Activated CD4-positive, alpha-beta T cell treated with anti-CD3 and anti-CD28 coated beads, Interleukin-2, Interleukin-4, amounts not matched to agents 100 ng/mL and 50 ng/mL, durations not matched to agents 16 hours and 8 hours (primary cell): ENCODE data around the gene TRPM4.
"Not testable (repeated sequence)": the region's sequence is repeated elsewhere in the genome, so short reads cannot be mapped to it uniquely, and the experiment has no call there.

Source experiments
- DNase-seq: peaks from one replicate; pipeline ENCODE4 v3.0.0-alpha.2; 2020; ENCODE audit warnings: low spot score

Gene TRPM4

DNA sequence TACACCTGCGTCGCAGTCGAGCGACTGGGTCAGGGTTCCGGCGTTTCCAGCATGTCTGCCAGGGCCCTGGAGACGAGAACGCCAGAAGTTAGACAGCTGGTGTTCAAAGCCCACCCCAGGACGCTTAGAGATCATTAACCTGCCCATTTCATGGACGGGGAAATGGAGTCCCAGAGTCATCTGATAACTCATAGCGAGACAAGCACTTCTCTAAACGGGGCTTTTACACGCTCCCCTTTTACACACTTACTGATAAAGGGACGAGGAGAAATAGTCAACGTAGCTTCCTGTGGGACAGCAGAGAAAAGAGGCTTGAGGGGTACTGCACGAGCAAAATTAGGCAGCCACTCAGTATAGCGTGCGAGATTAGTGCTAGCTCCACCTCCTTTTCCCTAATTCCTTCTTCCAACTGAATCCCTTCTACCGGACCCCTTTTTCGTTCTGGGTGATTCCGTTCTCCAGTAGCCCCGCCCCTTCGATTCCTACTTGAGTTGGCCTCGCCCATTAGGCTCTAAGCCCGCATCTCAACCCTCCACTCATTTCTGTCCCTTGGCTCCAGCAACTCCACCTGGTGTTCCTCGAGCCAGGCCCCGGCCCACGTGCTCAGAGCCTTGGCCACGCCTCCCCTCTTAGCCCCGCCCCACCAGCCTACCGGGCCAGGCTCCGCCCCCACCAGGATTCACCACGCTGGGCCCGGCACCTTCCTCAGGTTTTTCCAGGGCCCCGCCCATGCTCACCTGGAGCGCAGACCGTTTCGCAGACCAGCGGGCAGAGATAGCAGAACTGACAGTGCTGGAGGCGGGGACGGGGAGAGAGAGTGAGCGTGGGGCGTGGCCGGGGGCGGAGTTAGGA lies 6.1 kb upstream of the TRPM4 start:
- no peak for DNase-seq

DNA sequence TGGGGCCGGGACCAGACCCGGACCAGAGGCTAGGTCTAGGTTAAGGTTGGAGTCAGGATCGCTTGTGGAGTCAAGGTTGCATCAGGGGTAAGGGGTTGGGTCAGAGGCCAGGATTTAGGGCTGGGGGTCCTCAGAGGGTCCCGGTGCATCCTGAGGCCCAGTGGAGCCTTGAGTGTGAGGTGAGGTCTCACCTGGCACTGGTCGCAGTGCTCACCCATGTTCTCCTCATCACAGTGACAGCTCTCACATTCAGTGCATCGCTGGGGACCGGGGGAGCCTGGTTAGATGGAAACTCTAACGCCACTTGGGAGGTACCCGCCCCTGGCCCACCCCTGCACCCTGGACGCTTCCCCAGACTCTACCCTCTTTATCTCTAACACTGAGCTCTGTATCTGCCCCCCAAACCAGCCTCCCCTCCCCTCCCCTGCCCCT lies 5.5 kb upstream of the TRPM4 start:
- DNase-seq, result no peak

GRCh38 chr19:49153167-49153809 lies 4.3 kb upstream of the TRPM4 start:
- no peak for DNase-seq

- no peak for DNase-seq
Observed at GRCh38 chr19:49154279-49154678, 3.3 kb upstream of the TRPM4 start.

- no peak for DNase-seq
Observed at GRCh38 chr19:49155005-49155819, 2.4 kb upstream of the TRPM4 start, which contains the start of gene HRC. Gene HRC, minus strand, starts transcription at chr19:49155396. Its CDS starts 159 bp downstream, at chr19:49155237.

DNA sequence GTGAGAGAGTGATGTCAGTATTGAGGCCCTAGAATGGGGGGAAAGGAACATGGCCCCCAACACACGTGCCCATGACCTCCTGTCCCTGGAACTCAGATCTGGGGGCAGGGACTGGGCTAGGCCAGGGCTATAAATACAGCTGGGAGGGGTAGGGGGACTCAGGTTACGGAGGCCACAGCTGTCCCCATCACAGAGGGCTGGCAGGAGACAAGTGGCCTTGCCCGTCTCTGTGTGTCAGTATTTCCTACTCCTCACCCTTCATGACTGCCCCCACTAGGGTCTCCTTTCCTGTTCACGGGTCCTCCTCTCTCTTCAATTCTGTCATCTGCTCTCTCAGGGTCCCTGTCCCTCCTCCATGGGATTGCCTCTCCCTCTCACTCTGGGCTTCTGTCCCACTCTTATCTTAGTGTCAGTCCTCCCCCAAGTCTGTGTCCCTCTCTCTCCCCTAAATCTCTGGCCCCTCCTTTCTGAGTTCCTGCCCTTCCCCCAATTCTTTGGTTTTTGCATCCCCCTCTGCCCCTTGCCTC lies 1.7 kb upstream of the TRPM4 start:
- DNase-seq, result no peak

GRCh38 chr19:49160450-49161189 lies 3.0 kb downstream of the TRPM4 start:
- DNase-seq, result no peak

GRCh38 chr19:49161987-49162386 lies 4.4 kb downstream of the TRPM4 start:
- no peak for DNase-seq

DNA sequence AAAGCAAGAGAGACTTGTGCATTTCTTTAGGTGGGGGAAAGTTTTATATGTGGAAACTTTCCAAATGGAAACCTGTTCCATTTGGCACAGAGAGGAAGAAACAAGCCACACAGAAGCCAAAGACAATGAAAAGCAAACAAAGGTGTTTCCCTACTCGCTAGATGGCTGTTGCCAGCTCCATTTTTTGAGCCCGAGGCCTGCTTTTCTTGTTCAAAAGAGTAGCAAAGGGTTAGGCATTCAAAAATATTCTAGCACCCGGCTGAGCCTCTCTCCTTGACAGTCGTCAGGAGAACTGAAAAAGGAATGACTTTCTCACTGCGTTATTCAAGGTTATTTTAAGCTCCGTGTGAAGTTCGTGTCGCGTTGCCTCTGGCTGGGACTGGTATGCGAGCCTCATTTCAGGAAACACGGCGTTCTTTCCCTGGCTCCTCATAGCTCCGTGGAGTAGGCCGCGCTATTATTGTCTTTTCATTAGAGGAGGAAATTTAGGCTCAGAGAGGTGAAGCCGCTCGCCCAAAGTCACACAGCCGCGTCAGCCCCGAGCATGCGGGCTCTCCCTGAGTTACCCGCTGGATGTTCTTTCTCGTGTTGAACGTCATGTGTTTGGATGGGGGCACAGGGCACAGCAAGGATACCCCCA lies 7.6 kb downstream of the TRPM4 start:
- no peak for DNase-seq

- DNase-seq, result no peak
Observed at GRCh38 chr19:49165865-49166301, 8.3 kb downstream of the TRPM4 start.

DNA sequence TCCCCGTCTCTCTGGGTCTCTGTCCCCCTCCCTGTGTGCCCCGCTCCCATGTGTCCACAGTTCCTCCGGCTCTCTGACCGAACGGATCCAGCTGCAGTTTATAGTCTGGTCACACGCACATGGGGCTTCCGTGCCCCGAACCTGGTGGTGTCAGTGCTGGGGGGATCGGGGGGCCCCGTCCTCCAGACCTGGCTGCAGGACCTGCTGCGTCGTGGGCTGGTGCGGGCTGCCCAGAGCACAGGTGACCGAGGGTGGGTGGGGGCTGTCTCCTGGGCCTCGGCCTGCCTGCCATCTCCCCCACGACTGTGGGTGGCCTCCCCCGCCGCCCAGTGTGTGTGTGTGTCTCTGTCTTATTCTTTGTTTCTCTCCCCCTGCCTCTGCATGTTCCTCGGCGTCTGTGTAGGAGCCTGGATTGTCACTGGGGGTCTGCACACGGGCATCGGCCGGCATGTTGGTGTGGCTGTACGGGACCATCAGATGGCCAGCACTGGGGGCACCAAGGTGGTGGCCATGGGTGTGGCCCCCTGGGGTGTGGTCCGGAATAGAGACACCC lies 10.3 kb downstream of the TRPM4 start:
- DNase-seq, result no peak

DNA sequence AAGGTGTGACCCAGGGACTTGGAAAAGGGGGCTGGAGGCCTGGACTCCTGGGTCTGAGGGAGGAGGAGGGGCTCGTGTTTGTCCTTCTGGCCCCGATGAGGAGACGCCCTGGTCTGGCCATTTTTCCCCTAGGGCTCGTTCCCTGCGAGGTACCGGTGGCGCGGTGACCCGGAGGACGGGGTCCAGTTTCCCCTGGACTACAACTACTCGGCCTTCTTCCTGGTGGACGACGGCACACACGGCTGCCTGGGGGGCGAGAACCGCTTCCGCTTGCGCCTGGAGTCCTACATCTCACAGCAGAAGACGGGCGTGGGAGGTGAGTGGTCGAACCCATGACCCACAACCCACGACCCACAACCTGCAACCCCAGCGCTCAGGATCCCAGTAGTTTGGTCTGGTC lies 10.8 kb downstream of the TRPM4 start:
- no peak for DNase-seq

- DNase-seq, result no peak
Observed at GRCh38 chr19:49173198-49173597, 15.6 kb downstream of the TRPM4 start.

- DNase-seq, result no peak
Observed at GRCh38 chr19:49180659-49181058, 23.1 kb downstream of the TRPM4 start.

GRCh38 chr19:49182010-49182847 lies 24.6 kb downstream of the TRPM4 start:
- DNase-seq, result not testable (repeated sequence)

GRCh38 chr19:49182848-49183375 lies 25.3 kb downstream of the TRPM4 start:
- DNase-seq, result no peak

DNA sequence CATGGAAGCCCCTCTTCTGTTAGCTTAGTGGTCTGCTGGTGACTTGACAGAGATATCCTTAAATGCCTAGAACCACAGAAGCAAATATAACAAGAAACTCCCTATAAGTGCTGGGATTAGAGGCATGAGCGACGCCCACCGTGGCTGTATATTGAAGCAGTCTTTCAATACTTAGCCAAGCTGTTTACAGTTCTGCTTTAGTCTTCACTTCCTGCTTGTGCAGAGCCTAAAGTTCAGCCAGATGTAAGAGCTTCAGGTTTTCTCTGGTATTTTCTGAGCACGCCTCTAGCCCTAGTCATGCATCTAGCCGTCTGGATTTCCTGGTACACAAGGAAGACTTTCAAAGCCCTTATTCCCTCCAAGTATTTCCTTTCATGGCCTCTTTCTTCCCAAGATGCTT lies 28.5 kb downstream of the TRPM4 start:
- no peak for DNase-seq

GRCh38 chr19:49188626-49189200 lies 31.1 kb downstream of the TRPM4 start:
- DNase-seq, result no peak

GRCh38 chr19:49189259-49189658 lies 31.7 kb downstream of the TRPM4 start:
- no peak for DNase-seq
